DND-41 (cell line): ENCODE data around the gene CRYBB2.
"Not testable (repeated sequence)": the region's sequence is repeated elsewhere in the genome, so short reads cannot be mapped to it uniquely, and the experiment has no call there.

Experiments
- ATAC-seq: fragments of 200-7000 bp; cut with Tn5 transposase; 3 replicates; pipeline ENCODE4 v1.9.1; 2021; ENCODE audit warnings: low read depth; ENCODE audit not compliant: insufficient read depth
- DNase-seq: peaks from one replicate; pipeline ENCODE4 v3.0.0-alpha.2; 2020
- H2AFZ ChIP-seq: 2 replicates; pipeline ENCODE4 v1.6.0; 2012; ENCODE audit warnings: low read depth, low read length
- H3K27ac ChIP-seq: 2 replicates; pipeline ENCODE4 v1.5.1; 2012; ENCODE audit warnings: low read length, inconsistent platforms
- H3K27me3 ChIP-seq: fragments of 200-600 bp; sonication (generic); 2 replicates; pipeline ENCODE4 v1.6.0; 2012; ENCODE audit warnings: low read length, mild to moderate bottlenecking, inconsistent platforms; ENCODE audit not compliant: insufficient read depth, poor library complexity
- H3K36me3 ChIP-seq: 2 replicates; pipeline ENCODE4 v1.5.1; 2012; ENCODE audit warnings: low read length, inconsistent platforms; ENCODE audit not compliant: insufficient read depth
- H3K4me1 ChIP-seq: 2 replicates; pipeline ENCODE4 v1.5.1; 2012; ENCODE audit warnings: mild to moderate bottlenecking, low read length; ENCODE audit not compliant: insufficient read depth
- H3K4me2 ChIP-seq: 2 replicates; pipeline ENCODE4 v1.6.0; 2012; ENCODE audit warnings: mild to moderate bottlenecking, moderate library complexity, low read length, inconsistent platforms; ENCODE audit not compliant: insufficient read depth
- H3K4me3 ChIP-seq, 2 experiments: fragments of 200-600 bp in 1 of 2; shearing (Covaris generic) in 1 of 2; 2 replicates each; pipeline ENCODE4 v1.5.1; 2012 to 2016; ENCODE audit warnings: inconsistent platforms in 2 of 2, low read length in 2 of 2, mild to moderate bottlenecking in 2 of 2, low read depth in 1 of 2, moderate library complexity in 1 of 2
- H3K79me2 ChIP-seq: 2 replicates; pipeline ENCODE4 v1.6.0; 2012; ENCODE audit warnings: low read length, inconsistent platforms; ENCODE audit not compliant: insufficient read depth
- H3K9ac ChIP-seq: 2 replicates; pipeline ENCODE4 v1.6.0; 2012; ENCODE audit warnings: low read depth, mild to moderate bottlenecking, inconsistent platforms, low read length, moderate library complexity
- H3K9me3 ChIP-seq: 2 replicates; pipeline ENCODE4 v1.5.1; 2012; ENCODE audit warnings: low read length, moderate library complexity, mild to moderate bottlenecking, inconsistent platforms; ENCODE audit not compliant: insufficient read depth, severe bottlenecking
- H4K20me1 ChIP-seq: 2 replicates; pipeline ENCODE4 v1.6.0; 2012; ENCODE audit warnings: low read length; ENCODE audit not compliant: insufficient read depth
- CTCF ChIP-seq: IDR thresholded peaks from 2 replicates; pipeline ENCODE4 v1.5.1; 2012; ENCODE audit warnings: borderline replicate concordance, low read length, moderate library complexity, mild to moderate bottlenecking; ENCODE audit not compliant: poor library complexity, severe bottlenecking; ENCODE audit errors: extremely low read depth
- EZH2 ChIP-seq: IDR thresholded peaks from 3 replicates; pipeline ENCODE4 v1.6.1; 2012; ENCODE audit warnings: borderline replicate concordance, low read depth, mild to moderate bottlenecking, moderate library complexity, low read length, inconsistent platforms; ENCODE audit not compliant: severe bottlenecking

Gene CRYBB2

GRCh38 chr22:25203082-25203481 is 16.4 kb upstream of the CRYBB2 start:
- DNase-seq (no peak), ATAC-seq (no peak)
- no peak overlapping the region for H3K4me3 ChIP-seq
- no peaks in the 10 kb centered on the region for H4K20me1 ChIP-seq
- H2AFZ ChIP-seq: no peak overlapping the region
- no peaks in the 10 kb centered on the region for H3K79me2 ChIP-seq
- H3K36me3 ChIP-seq: no peaks in the 10 kb centered on the region
- no peak for TF ChIP-seq EZH2
- no peak for TF ChIP-seq CTCF
- H3K4me2 ChIP-seq: no peak overlapping the region
- H3K9me3 ChIP-seq: no peaks in the 10 kb centered on the region
- no peaks in the 10 kb centered on the region for H3K27me3 ChIP-seq
- no peaks in the 10 kb centered on the region for H3K4me1 ChIP-seq
- no peak overlapping the region for H3K9ac ChIP-seq
- no peak overlapping the region for H3K27ac ChIP-seq

- H3K36me3 ChIP-seq, H3K27ac ChIP-seq, H3K9ac ChIP-seq, H4K20me1 ChIP-seq, H3K9me3 ChIP-seq, DNase-seq, H3K4me1 ChIP-seq, H2AFZ ChIP-seq, H3K27me3 ChIP-seq, ATAC-seq, H3K79me2 ChIP-seq, H3K4me2 ChIP-seq, H3K4me3 ChIP-seq: not testable (repeated sequence)
Observed at GRCh38 chr22:25204547-25204946, 14.9 kb upstream of the CRYBB2 start.

GRCh38 chr22:25205847-25206246 is 13.6 kb upstream of the CRYBB2 start:
- no peaks in the 10 kb centered on the region for H3K4me1 ChIP-seq
- TF ChIP-seq EZH2: no peak
- no peak for TF ChIP-seq CTCF
- H3K79me2 ChIP-seq: no peaks in the 10 kb centered on the region
- H4K20me1 ChIP-seq: no peaks in the 10 kb centered on the region
- no peak overlapping the region for H3K9ac ChIP-seq
- H3K4me3 ChIP-seq: no peak overlapping the region
- no peak overlapping the region for H2AFZ ChIP-seq
- H3K27ac ChIP-seq: no peak overlapping the region
- no peaks in the 10 kb centered on the region for H3K27me3 ChIP-seq
- H3K9me3 ChIP-seq: no peaks in the 10 kb centered on the region
- no peaks in the 10 kb centered on the region for H3K36me3 ChIP-seq
- no peak for ATAC-seq
- no peak overlapping the region for H3K4me2 ChIP-seq
- no peak for DNase-seq

DNA sequence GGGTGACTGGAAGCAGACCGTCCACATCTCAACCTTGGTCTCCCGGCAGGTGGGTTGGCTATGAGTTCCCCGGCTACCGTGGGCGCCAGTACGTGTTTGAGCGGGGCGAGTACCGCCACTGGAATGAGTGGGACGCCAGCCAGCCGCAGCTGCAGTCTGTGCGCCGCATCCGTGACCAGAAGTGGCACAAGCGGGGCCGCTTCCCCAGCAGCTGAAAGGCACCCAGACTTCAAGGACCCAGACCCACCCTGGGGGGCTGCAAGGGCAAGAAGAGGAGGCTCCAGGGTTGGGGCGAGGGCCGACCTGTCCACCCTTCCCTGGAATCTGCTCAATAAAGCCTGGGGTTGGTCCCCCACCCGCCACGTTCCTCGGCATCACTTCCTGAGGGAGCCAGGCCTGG is 12.4 kb upstream of the CRYBB2 start:
- Histone ChIP-seq H2AFZ (no peak overlapping the region), H3K27me3 (no peaks in the 10 kb centered on the region), H4K20me1 (no peaks in the 10 kb centered on the region), H3K4me2 (no peak overlapping the region), H3K9ac (no peak overlapping the region), H3K36me3 (no peaks in the 10 kb centered on the region), H3K9me3 (no peaks in the 10 kb centered on the region), H3K27ac (no peak overlapping the region), H3K4me3 (no peak overlapping the region), H3K79me2 (no peaks in the 10 kb centered on the region), H3K4me1 (no peaks in the 10 kb centered on the region)
- TF ChIP-seq CTCF: no peak
- no peak for TF ChIP-seq EZH2
- no peak for ATAC-seq
- no peak for DNase-seq
